ENCODE results near the gene PKM. TPM values are rescaled to one million over a fixed set of nuclear protein-coding genes. Genes with fewer than 3 reads are reported as not detected.
A peak's percentile ranks its signal among the peaks of the same experiment; 100 is the strongest.

The PKM gene
- total RNA-seq, 1 experiment from 2014 or later = 828 TPM

GRCh38 chr15:72200395-72201237 lies 30.4 kb downstream of the PKM start:
- DNase-seq (ENCODE audit: unreplicated experiment) = no peak
- Mint-ChIP-seq H3K27me3 (ENCODE audit: insufficient read depth, unreplicated experiment) (no peaks in the 10 kb centered on the region), H3K4me3 (ENCODE audit: unreplicated experiment) (no peak overlapping the region), H3K9me3 (ENCODE audit: unreplicated experiment) (no peaks in the 10 kb centered on the region), H3K27ac (ENCODE audit: low read depth, unreplicated experiment) (no peak overlapping the region), H3K4me1 (ENCODE audit: insufficient read depth, unreplicated experiment) (peaks cover 39% of the 10 kb centered on the region), H3K36me3 (ENCODE audit: insufficient read depth, unreplicated experiment) (peaks cover 87% of the 10 kb centered on the region)
- intact Hi-C loops (cut with micrococcal nuclease) = no loop called here
- ChIA-PET POLR2A (interaction anchor here (0.5 to 11.2 kb wide), 10 partner anchors 15 to 275 kb away, joined by 3 to 424 read pairs (median 5); partner anchors contain the start of gene PKM), CTCF (interaction anchor here (0.5 to 3.8 kb wide), 24 partner anchors 11 to 459 kb away, joined by 3 to 29 read pairs (median 4); no protein-coding TSS in a partner anchor)
- BruUV-seq (replicated peaks) = no TSS peak
- no peak for TF ChIP-seq CTCF (IDR thresholded peaks at IDR 0.05; ENCODE audit: unreplicated experiment)

GRCh38 chr15:72199721-72200212 lies 31.2 kb downstream of the PKM start:
- Mint-ChIP-seq H3K9me3 (ENCODE audit: unreplicated experiment) (no peaks in the 10 kb centered on the region), H3K27ac (ENCODE audit: low read depth, unreplicated experiment) (no peak overlapping the region), H3K27me3 (ENCODE audit: insufficient read depth, unreplicated experiment) (no peaks in the 10 kb centered on the region), H3K36me3 (ENCODE audit: insufficient read depth, unreplicated experiment) (peaks cover 79% of the 10 kb centered on the region), H3K4me1 (ENCODE audit: insufficient read depth, unreplicated experiment) (peaks cover 38% of the 10 kb centered on the region), H3K4me3 (ENCODE audit: unreplicated experiment) (no peak overlapping the region)
- peak; percentile 85 for TF ChIP-seq CTCF (IDR thresholded peaks at IDR 0.05; ENCODE audit: unreplicated experiment)
- BruUV-seq (replicated peaks) = no TSS peak
- intact Hi-C loops (cut with micrococcal nuclease) = loop anchor here (1.0 to 2.0 kb wide), 3 partner anchors 23 to 87 kb away; partner anchors contain the start of gene PARP6
- POLR2A ChIA-PET = interaction anchor here (0.5 to 11.2 kb wide), 13 partner anchors 11 to 276 kb away, joined by 3 to 424 read pairs (median 5); partner anchors contain the start of genes HEXA and PKM
- DNase-seq (ENCODE audit: unreplicated experiment) = peak; percentile 86
- CTCF ChIA-PET = interaction anchor here (0.5 to 3.8 kb wide), 22 partner anchors 9 to 400 kb away, joined by 3 to 29 read pairs (median 4); no protein-coding TSS in a partner anchor

GRCh38 chr15:72199205-72199515 lies 31.8 kb downstream of the PKM start:
- no peak overlapping the region for H3K4me3 Mint-ChIP-seq (ENCODE audit: unreplicated experiment)
- peaks cover 73% of the 10 kb centered on the region for H3K36me3 Mint-ChIP-seq (ENCODE audit: insufficient read depth, unreplicated experiment)
- no peak for TF ChIP-seq CTCF (IDR thresholded peaks at IDR 0.05; ENCODE audit: unreplicated experiment)
- TSS peak; percentile 98 for BruUV-seq (replicated peaks)
- CTCF ChIA-PET = interaction anchor here (0.6 to 3.8 kb wide), 13 partner anchors 9 to 179 kb away, joined by 3 to 29 read pairs (median 4); no protein-coding TSS in a partner anchor
- DNase-seq (ENCODE audit: unreplicated experiment) = no peak
- intact Hi-C loops (cut with micrococcal nuclease) = loop anchor here (1.0 to 2.0 kb wide), 3 partner anchors 24 to 87 kb away; partner anchors contain the start of gene PARP6
- peaks cover 32% of the 10 kb centered on the region for H3K4me1 Mint-ChIP-seq (ENCODE audit: insufficient read depth, unreplicated experiment)
- POLR2A ChIA-PET = interaction anchor here (0.7 to 11.2 kb wide), 12 partner anchors 8 to 177 kb away, joined by 3 to 424 read pairs (median 6); partner anchors contain the start of genes HEXA and PKM
- H3K27me3 Mint-ChIP-seq (ENCODE audit: insufficient read depth, unreplicated experiment) = no peaks in the 10 kb centered on the region
- H3K9me3 Mint-ChIP-seq (ENCODE audit: unreplicated experiment) = no peaks in the 10 kb centered on the region
- H3K27ac Mint-ChIP-seq (ENCODE audit: low read depth, unreplicated experiment) = no peak overlapping the region

All from MCF 10A (cell line).